Tibial nerve (tissue), 4 donors: Measurements from ENCODE around the gene STPG3. TPM values are rescaled to one million over a fixed set of nuclear protein-coding genes. Genes with fewer than 3 reads are reported as not detected.

ENCODE experiments used
- DNase-seq, 2 donors: peaks; one replicate each; pipeline ENCODE4 v3.0.0-alpha.2; 2019; ENCODE audit warnings: low spot score in 2 of 2
- H3K27ac ChIP-seq, 4 donors: fragments of 200-600 bp; sonication (generic) in 3 of 4; one replicate each; pipeline ENCODE4 v1.5.1; 2017 to 2019; ENCODE audit warnings: mild to moderate bottlenecking in 1 of 4
- H3K27me3 ChIP-seq, 2 donors: fragments of 200-600 bp; sonication (generic) in 1 of 2; one replicate each; pipeline versions ENCODE4 v1.5.1 to v1.6.0; 2017 to 2019
- H3K36me3 ChIP-seq, 3 donors: fragments of 200-600 bp; sonication (generic); one replicate each; pipeline ENCODE4 v1.5.1; 2018 to 2019
- H3K4me1 ChIP-seq, 4 donors: fragments of 200-600 bp; sonication (generic) in 3 of 4; one replicate each; pipeline ENCODE4 v1.5.1; 2017 to 2019
- H3K4me3 ChIP-seq, 4 donors: fragments of 200-600 bp; sonication (generic) in 3 of 4; one replicate each; pipeline ENCODE4 v1.5.1; 2017 to 2019; ENCODE audit warnings: mild to moderate bottlenecking in 1 of 4, moderate library complexity in 1 of 4
- H3K9me3 ChIP-seq, 4 donors: fragments of 200-600 bp; sonication (generic) in 3 of 4; one replicate each; pipeline ENCODE4 v1.5.1; 2017 to 2019
- CTCF ChIP-seq, 5 experiments: fragments of 200-600 bp in 3 of 5; fragments of 450-650 bp in 2 of 5; sonication (generic) in 3 of 5; IDR thresholded peaks; one replicate each; pipeline ENCODE4 v1.5.1; 2016 to 2019; ENCODE audit warnings: antibody characterized with exemption in 5 of 5, mild to moderate bottlenecking in 3 of 5, moderate library complexity in 2 of 5
- EP300 ChIP-seq, 2 donors: sonication (generic); formaldehyde crosslinking; IDR thresholded peaks; one replicate each; pipeline ENCODE4 v1.6.1; 2017; ENCODE audit warnings: antibody characterized with exemption in 2 of 2, mild to moderate bottlenecking in 1 of 2
- POLR2A ChIP-seq, 2 donors: fragments of 450-650 bp; IDR thresholded peaks; one replicate each; pipeline ENCODE4 v1.6.1; 2017; ENCODE audit warnings: antibody characterized with exemption in 2 of 2, mild to moderate bottlenecking in 2 of 2, moderate library complexity in 2 of 2
- whole genome bisulfite sequencing, 2 donors: methylation state at CpG; one replicate each; pipeline ENCODE4 v1.1.5; 2018; 5-methylcytosine and 5-hydroxymethylcytosine counted together
- total RNA-seq, 4 donors: library from RNA; depleted of rRNA; stranded (reverse); fragments of >200 nt; gene quantifications; one replicate each; pipeline ENCODE4 v1.1.0, GENCODE V29; 2016

STPG3 gene
- total RNA-seq, 4 donors from 2014 or later = not detected

GRCh38 chr9:137228968-137229896 lies 21.9 kb upstream of the STPG3 start:
- TF ChIP-seq POLR2A (IDR thresholded peaks at IDR 0.05) = no peak
- no peak for TF ChIP-seq CTCF (IDR thresholded peaks at IDR 0.05)
- no peak for TF ChIP-seq EP300 (IDR thresholded peaks at IDR 0.05)
- peaks cover 0 to 79% of the 10 kb centered on the region in 2 donors for H3K27me3 ChIP-seq
- no peaks in the 10 kb centered on the region for H3K36me3 ChIP-seq
- H3K4me1 ChIP-seq = peaks cover 0 to 20% (median 6%) of the 10 kb centered on the region in 4 donors
- no peak overlapping the region for H3K27ac ChIP-seq
- H3K4me3 ChIP-seq = no peak overlapping the region
- DNase-seq = no peak
- WGBS, 2 donors = 53 to 57% methylated on average over 16 of the region's 27 CpGs
- no peaks in the 10 kb centered on the region for H3K9me3 ChIP-seq

- peaks cover 0 to 14% (median 4%) of the 10 kb centered on the region in 4 donors for H3K4me1 ChIP-seq
- H3K27ac ChIP-seq = no peak overlapping the region
- 39 to 58% methylated on average over 5 to 15 of the region's 31 CpGs for WGBS, 2 donors
- H3K36me3 ChIP-seq = no peaks in the 10 kb centered on the region
- DNase-seq = no peak
- H3K4me3 ChIP-seq = no peak overlapping the region
- peaks cover 0 to 81% of the 10 kb centered on the region in 2 donors for H3K27me3 ChIP-seq
- TF ChIP-seq CTCF (IDR thresholded peaks at IDR 0.05) (no peak), EP300 (IDR thresholded peaks at IDR 0.05) (no peak), POLR2A (IDR thresholded peaks at IDR 0.05) (no peak)
- H3K9me3 ChIP-seq = no peaks in the 10 kb centered on the region
These were observed 21.0 kb upstream of the STPG3 start for GRCh38 chr9:137229903-137230704.

GRCh38 chr9:137230705-137231371 lies 20.2 kb upstream of the STPG3 start, which contains the start of gene SLC34A3:
Gene SLC34A3 (plus strand): TSS chr9:137230901. CDS start chr9:137231703, 802 bp downstream.
- H3K27ac ChIP-seq = no peak within 1 kb of the TSS
- WGBS, 2 donors = 74 to 78% methylated on average over 6 to 13 of the region's 14 CpGs
- peaks cover 0 to 21% (median 8%) of the 10 kb centered on the region in 4 donors for H3K4me1 ChIP-seq
- no peaks in the 10 kb centered on the region for H3K36me3 ChIP-seq
- DNase-seq = no peak
- H3K4me3 ChIP-seq = no peak within 1 kb of the TSS
- peaks cover 0 to 79% of the 10 kb centered on the region in 2 donors for H3K27me3 ChIP-seq
- no peak for TF ChIP-seq EP300 (IDR thresholded peaks at IDR 0.05)
- TF ChIP-seq POLR2A (IDR thresholded peaks at IDR 0.05) = no peak
- no peak for TF ChIP-seq CTCF (IDR thresholded peaks at IDR 0.05)
- H3K9me3 ChIP-seq = no peaks in the 10 kb centered on the region

DNA sequence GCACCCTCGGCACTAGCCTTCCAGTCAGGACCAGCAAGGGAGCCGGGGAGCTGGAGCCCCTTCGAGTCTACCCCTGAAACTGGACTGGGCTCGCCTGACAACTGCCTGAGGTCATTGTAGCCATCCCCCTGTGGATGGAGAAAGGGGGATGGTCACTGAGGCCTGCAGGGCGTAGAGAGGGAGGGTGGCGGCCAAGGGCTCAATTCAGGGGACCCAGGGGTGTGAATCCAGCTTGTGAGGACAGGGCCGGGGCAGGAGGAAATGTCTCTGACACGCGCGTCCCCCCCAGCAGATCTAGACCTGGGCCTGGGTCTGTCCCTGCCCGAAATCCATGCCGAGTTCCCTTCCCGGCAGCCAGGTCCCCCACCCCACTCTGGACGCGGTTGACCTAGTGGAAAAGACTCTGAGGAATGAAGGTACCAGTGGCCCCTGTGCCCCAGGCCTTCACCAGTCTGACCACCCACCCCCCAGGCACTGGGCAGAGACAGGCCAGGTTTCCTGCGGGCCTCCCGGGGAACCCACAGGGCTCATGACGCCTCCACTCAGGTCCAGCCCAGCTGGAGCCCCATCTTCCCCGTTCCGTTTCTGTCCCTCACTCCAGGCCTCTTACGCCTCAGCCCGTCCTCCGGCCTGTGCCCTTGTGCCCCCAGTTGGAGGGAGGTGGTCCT lies 19.6 kb upstream of the STPG3 start:
- no peak overlapping the region for H3K4me3 ChIP-seq
- H3K36me3 ChIP-seq = no peaks in the 10 kb centered on the region

More for the DNA sequence above, 19.6 kb upstream of the STPG3 start:
- no peak for TF ChIP-seq POLR2A (IDR thresholded peaks at IDR 0.05)
- no peak for TF ChIP-seq EP300 (IDR thresholded peaks at IDR 0.05)
- TF ChIP-seq CTCF (IDR thresholded peaks at IDR 0.05) = no peak
- no peak for DNase-seq
- peaks cover 0 to 77% of the 10 kb centered on the region in 2 donors for H3K27me3 ChIP-seq
- H3K4me1 ChIP-seq = peaks cover 0 to 27% (median 15%) of the 10 kb centered on the region in 4 donors
- no peaks in the 10 kb centered on the region for H3K9me3 ChIP-seq
- H3K27ac ChIP-seq = no peak overlapping the region
- WGBS, 2 donors = 78 to 85% methylated on average over 18 to 23 of the region's 23 CpGs
